IPS-15b (cell line): ENCODE measurements around the gene IRS2.
"Not testable (repeated sequence)": the region's sequence is repeated elsewhere in the genome, so short reads cannot be mapped to it uniquely, and the experiment has no call there.

ENCODE experiments used
- H3K27me3 ChIP-seq: one replicate; pipeline ENCODE4 v1.6.1; 2013; ENCODE audit warnings: low read length; ENCODE audit not compliant: control insufficient read depth, insufficient read depth
- H3K36me3 ChIP-seq: one replicate; pipeline ENCODE4 v1.6.1; 2013; ENCODE audit warnings: low read length; ENCODE audit not compliant: control insufficient read depth, insufficient read depth
- H3K4me1 ChIP-seq: one replicate; pipeline ENCODE4 v1.6.1; 2013; ENCODE audit warnings: mild to moderate bottlenecking, low read length; ENCODE audit not compliant: control insufficient read depth, insufficient read depth
- H3K4me3 ChIP-seq: one replicate; pipeline ENCODE4 v1.5.1; 2013; ENCODE audit warnings: low read depth, low read length
- H3K9ac ChIP-seq: one replicate; pipeline ENCODE4 v1.6.1; 2013; ENCODE audit warnings: low read depth, mild to moderate bottlenecking, low read length
- H3K9me3 ChIP-seq: one replicate; pipeline ENCODE4 v1.6.1; 2013; ENCODE audit warnings: mild to moderate bottlenecking, low read length; ENCODE audit not compliant: control insufficient read depth, insufficient read depth

Gene IRS2

GRCh38 chr13:109734002-109734785, 52.2 kb downstream of the IRS2 start:
- H3K9me3 ChIP-seq, result no peaks in the 10 kb centered on the region
- H3K4me1 ChIP-seq, result no peaks in the 10 kb centered on the region
- H3K27me3 ChIP-seq, result no peaks in the 10 kb centered on the region
- H3K9ac ChIP-seq, result no peak overlapping the region
- H3K36me3 ChIP-seq, result no peaks in the 10 kb centered on the region
- no peak overlapping the region for H3K4me3 ChIP-seq

DNA sequence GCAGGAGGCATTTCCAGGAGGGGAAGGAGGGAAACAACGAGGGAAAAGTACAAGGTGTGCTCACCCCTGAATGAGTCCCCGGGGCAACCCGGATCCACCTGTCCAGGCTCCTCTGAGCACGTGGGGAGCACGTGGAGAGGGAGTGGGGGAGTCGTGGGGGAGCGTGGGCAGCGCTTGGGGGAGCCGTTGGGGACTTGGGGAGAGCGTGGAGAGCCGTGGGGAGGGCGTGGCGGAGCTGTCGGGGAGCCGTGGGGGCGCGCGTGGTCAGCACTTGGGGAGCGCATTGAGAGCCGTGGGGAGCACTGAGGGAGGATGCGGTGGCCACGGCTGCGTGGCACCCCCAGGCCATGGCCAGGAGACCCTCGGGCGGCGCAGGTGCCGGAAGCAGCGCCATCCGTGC, 52.8 kb downstream of the IRS2 start:
- Histone ChIP-seq H3K4me1 (peaks cover 3% of the 10 kb centered on the region), H3K9ac (no peak overlapping the region), H3K9me3 (no peaks in the 10 kb centered on the region), H3K4me3 (no peak overlapping the region), H3K36me3 (no peaks in the 10 kb centered on the region), H3K27me3 (no peaks in the 10 kb centered on the region)

- H3K4me1 ChIP-seq, H3K9ac ChIP-seq, H3K36me3 ChIP-seq, H3K9me3 ChIP-seq, H3K27me3 ChIP-seq, H3K4me3 ChIP-seq: not testable (repeated sequence)
These were observed 53.8 kb downstream of the IRS2 start for GRCh38 chr13:109732470-109733170.

- H3K27me3 ChIP-seq, result no peaks in the 10 kb centered on the region
These were observed 55.5 kb downstream of the IRS2 start for GRCh38 chr13:109730812-109731335.

GRCh38 chr13:109728791-109729731, 57.3 kb downstream of the IRS2 start:
- Histone ChIP-seq H3K36me3 (no peaks in the 10 kb centered on the region), H3K9ac (no peak overlapping the region), H3K9me3 (no peaks in the 10 kb centered on the region), H3K27me3 (no peaks in the 10 kb centered on the region), H3K4me3 (no peak overlapping the region), H3K4me1 (peaks cover 3% of the 10 kb centered on the region)

More at GRCh38 chr13:109730812-109731335, 55.5 kb downstream of the IRS2 start:
- Histone ChIP-seq H3K9ac (no peak overlapping the region), H3K9me3 (no peaks in the 10 kb centered on the region), H3K4me3 (no peak overlapping the region), H3K4me1 (peaks cover 3% of the 10 kb centered on the region), H3K36me3 (no peaks in the 10 kb centered on the region)

DNA sequence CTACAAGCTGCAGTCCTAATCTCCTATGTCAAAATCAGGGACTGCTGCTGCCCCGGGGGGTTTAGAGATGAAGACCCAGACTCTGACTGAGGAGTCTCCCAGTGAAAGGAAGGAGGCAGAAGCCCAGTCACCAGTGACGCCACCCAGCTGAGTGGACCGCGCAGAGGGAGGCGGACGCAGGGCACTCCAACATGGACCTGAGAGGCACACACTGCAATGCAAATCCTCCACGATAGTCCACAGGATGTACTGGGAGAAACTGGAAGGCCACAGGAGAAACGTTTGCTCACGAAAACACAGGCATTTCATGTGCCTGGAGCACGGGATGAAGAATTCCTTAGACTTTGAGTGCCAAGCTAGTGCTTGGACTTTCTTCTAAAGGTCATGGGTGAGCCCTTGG, 58.3 kb downstream of the IRS2 start:
- Histone ChIP-seq H3K36me3 (no peaks in the 10 kb centered on the region), H3K27me3 (no peaks in the 10 kb centered on the region), H3K4me1 (peaks cover 3% of the 10 kb centered on the region), H3K9ac (no peak overlapping the region), H3K9me3 (no peaks in the 10 kb centered on the region), H3K4me3 (no peak overlapping the region)

DNA sequence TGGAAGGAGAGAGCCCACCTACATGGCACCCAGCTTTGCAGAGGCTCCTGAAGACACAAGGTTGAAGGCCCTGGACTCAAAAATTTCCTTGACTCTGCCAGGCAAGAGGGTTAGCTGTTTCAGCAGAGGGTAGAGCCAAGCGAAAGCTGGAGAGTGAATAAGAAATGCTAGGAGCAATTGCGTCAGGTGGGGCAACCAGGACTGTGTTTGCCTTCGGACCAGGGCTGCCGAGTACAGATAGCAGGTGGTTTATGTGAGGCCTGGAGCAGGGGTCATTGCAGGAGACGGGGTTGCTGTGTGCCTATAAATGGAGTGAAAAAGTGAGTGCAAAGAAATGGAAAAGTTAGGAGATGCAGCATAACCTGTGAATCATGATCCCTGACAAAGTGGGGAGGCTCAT, 59.1 kb downstream of the IRS2 start:
- no peaks in the 10 kb centered on the region for H3K9me3 ChIP-seq
- H3K4me1 ChIP-seq, result peaks cover 3% of the 10 kb centered on the region
- no peak overlapping the region for H3K9ac ChIP-seq
- no peaks in the 10 kb centered on the region for H3K27me3 ChIP-seq
- H3K4me3 ChIP-seq, result no peak overlapping the region
- no peaks in the 10 kb centered on the region for H3K36me3 ChIP-seq

GRCh38 chr13:109725995-109726637, 60.3 kb downstream of the IRS2 start:
- Histone ChIP-seq H3K4me1 (peaks cover 5% of the 10 kb centered on the region), H3K9ac (no peak overlapping the region), H3K4me3 (no peak overlapping the region), H3K36me3 (no peaks in the 10 kb centered on the region), H3K9me3 (no peaks in the 10 kb centered on the region), H3K27me3 (no peaks in the 10 kb centered on the region)

DNA sequence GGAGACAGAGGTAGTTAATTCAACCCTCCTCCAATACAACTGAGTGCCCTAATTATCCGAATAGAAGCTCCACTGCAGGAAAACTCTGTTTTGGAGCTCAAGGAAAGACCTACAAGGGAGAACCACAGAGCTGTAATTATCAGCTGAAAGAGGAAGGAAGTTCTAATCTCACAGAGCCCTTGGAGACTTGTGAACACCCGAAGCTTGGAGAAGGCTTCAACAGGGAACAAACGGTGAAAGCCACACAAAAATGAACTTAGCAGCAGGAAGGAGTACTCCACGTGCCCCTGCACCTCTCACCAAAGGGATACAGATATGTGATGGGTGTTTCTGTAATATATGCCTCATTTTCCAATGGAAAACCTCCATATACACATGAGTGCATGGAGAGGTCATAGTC, 61.1 kb downstream of the IRS2 start:
- Histone ChIP-seq H3K4me1 (peaks cover 5% of the 10 kb centered on the region), H3K27me3 (no peaks in the 10 kb centered on the region), H3K4me3 (no peak overlapping the region), H3K36me3 (no peaks in the 10 kb centered on the region), H3K9me3 (no peaks in the 10 kb centered on the region), H3K9ac (no peak overlapping the region)

GRCh38 chr13:109724603-109725002, 61.8 kb downstream of the IRS2 start:
- Histone ChIP-seq H3K9ac (no peak overlapping the region), H3K4me1 (peaks cover 5% of the 10 kb centered on the region), H3K27me3 (no peaks in the 10 kb centered on the region), H3K4me3 (no peak overlapping the region), H3K36me3 (no peaks in the 10 kb centered on the region), H3K9me3 (no peaks in the 10 kb centered on the region)

DNA sequence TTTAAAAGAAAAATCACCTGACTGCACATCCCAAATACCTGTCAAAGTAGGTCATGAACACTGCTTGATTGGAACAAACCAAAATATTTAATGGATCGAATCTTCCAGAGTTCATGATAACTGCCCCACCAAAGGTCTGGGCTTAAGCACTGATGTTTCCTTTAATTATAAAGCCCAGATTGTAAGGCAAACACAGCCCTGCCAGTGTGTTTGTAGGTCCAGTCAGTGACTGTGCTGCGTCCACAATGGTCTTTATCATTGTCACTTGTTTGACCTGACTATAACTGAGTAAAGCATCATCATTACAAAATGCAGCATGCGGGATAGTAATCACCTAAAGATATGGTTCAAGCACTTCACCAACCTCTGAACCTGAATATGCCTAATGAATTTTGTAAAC, 63.3 kb downstream of the IRS2 start:
- Histone ChIP-seq H3K4me1 (peaks cover 2% of the 10 kb centered on the region), H3K27me3 (no peaks in the 10 kb centered on the region), H3K9me3 (no peaks in the 10 kb centered on the region)

More for the DNA sequence above, 63.3 kb downstream of the IRS2 start:
- H3K4me3 ChIP-seq, result no peak overlapping the region
- H3K36me3 ChIP-seq, result no peaks in the 10 kb centered on the region
- no peak overlapping the region for H3K9ac ChIP-seq
